Right cardiac atrium (tissue), 5 donors: ENCODE data around the gene DHRSX. TPM values are rescaled to one million over a fixed set of nuclear protein-coding genes. Genes with fewer than 3 reads are reported as not detected.
"Not testable (repeated sequence)": the region's sequence is repeated elsewhere in the genome, so short reads cannot be mapped to it uniquely, and the experiment has no call there.

Experiments
- ATAC-seq, 2 donors: fragments of 200-7000 bp; cut with Tn5 transposase; one replicate each; pipeline versions ENCODE4 v1.8.0 to v1.9.1; 2020; ENCODE audit warnings: moderate library complexity in 2 of 2, mild to moderate bottlenecking in 1 of 2
- DNase-seq, 3 donors: peaks; one replicate each; pipeline ENCODE4 v3.0.0-alpha.2; 2020
- H3K27ac ChIP-seq: one replicate; pipeline ENCODE4 v1.5.1; 2013; ENCODE audit warnings: mild to moderate bottlenecking, low read length, control low read depth, moderate library complexity
- H3K27me3 ChIP-seq: one replicate; pipeline ENCODE4 v1.6.1; 2013; ENCODE audit not compliant: control insufficient read depth, insufficient read depth
- H3K4me1 ChIP-seq: one replicate; pipeline ENCODE4 v1.6.1; 2013; ENCODE audit warnings: low read length; ENCODE audit not compliant: control insufficient read depth, insufficient read depth
- H3K4me3 ChIP-seq: one replicate; pipeline ENCODE4 v1.5.1; 2013; ENCODE audit warnings: low read length, control low read depth
- H3K9me3 ChIP-seq: one replicate; pipeline ENCODE4 v1.6.1; 2013; ENCODE audit warnings: low read length; ENCODE audit not compliant: control insufficient read depth
- WGBS: extraction: QIAGEN DNeasy Blood & Tissue Kit; methylation state at CpG from one replicate; pipeline ENCODE4 v1.1.7; 2013; 5-methylcytosine and 5-hydroxymethylcytosine counted together
- intact Hi-C, 4 donors: fragments of 100-400 bp; cut with DNase I; formaldehyde crosslinking; loops; one replicate each; pipeline versions ENCODE4 v1.11.0 to v1.14.0; 2022 to 2023
- polyA plus RNA-seq: library from polyadenylated mRNA; stranded (reverse); fragments of 200-250 nt; gene quantifications from one replicate; pipeline ENCODE4 v1.2.3, GENCODE V29; 2013
- total RNA-seq, 4 donors: library from RNA; stranded (reverse); fragmentation: NEBNext Ultra II Directional; extraction: Animal tissue kit (Norgen Biotek cat#: 25700); gene quantifications; one replicate each; pipeline ENCODE4 v1.2.1, GENCODE V29; 2021
- donor health status: healthy with polysubstance abuse.
- donor health status: DM: no; HTN: yes; CAD: no.
- donor health status: DM: no; HTN: no; CAD: no.
- donor health status: DM: no; HTN: yes; CAD: no; lungs with severe emphysema.
- donor health status: DM: yes; HTN: yes; CAD: no.

Gene DHRSX
- total and polyA plus RNA-seq, 5 donors = 22.2 to 43.7 (median 30.1) TPM

GRCh38 chrX:2471126-2471525 is 29.6 kb downstream of the DHRSX start:
- peak in 1 of 3 donors; percentile 30 for DNase-seq
- ATAC-seq, H3K27ac ChIP-seq, H3K27me3 ChIP-seq, H3K4me3 ChIP-seq, H3K4me1 ChIP-seq, H3K9me3 ChIP-seq, intact Hi-C loops: not testable (repeated sequence)
- WGBS = 97% methylated on average over 10 of the region's 10 CpGs

DNA sequence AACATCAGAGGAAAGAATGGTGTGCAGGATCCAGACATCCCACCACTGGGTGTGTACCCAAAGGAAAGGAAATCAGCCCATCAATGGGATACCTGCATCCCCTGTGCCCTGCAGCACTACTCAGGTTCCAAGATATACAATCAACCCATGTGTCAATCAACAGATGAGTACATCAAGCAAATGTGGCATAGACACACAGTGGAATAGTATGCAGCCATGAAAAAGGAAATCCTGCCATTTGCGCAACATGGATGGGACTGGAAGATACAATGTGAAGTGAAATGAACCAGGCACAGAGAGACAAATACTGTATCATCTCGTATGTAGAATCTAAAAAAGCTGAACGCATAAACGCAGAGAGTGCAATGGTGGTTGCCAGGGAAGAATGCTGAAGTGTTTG is 30.9 kb downstream of the DHRSX start:
- H3K9me3 ChIP-seq, H3K27ac ChIP-seq, DNase-seq, H3K4me1 ChIP-seq, ATAC-seq, intact Hi-C loops, H3K27me3 ChIP-seq, H3K4me3 ChIP-seq: not testable (repeated sequence)
- WGBS = 84% methylated on average over 4 of the region's 4 CpGs

- no peak overlapping the region for H3K27ac ChIP-seq
- intact Hi-C loops = no loop called here
- H3K4me1 ChIP-seq = no peaks in the 10 kb centered on the region
- no peaks in the 10 kb centered on the region for H3K27me3 ChIP-seq
- no peaks in the 10 kb centered on the region for H3K9me3 ChIP-seq
- WGBS = 94% methylated on average over 22 of the region's 22 CpGs
- ATAC-seq (no peak), DNase-seq (no peak)
- H3K4me3 ChIP-seq = no peak overlapping the region
Observed at GRCh38 chrX:2469196-2469685, 31.5 kb downstream of the DHRSX start.

- WGBS = 88% methylated on average over 32 of the region's 32 CpGs
- no peaks in the 10 kb centered on the region for H3K27me3 ChIP-seq
Observed at GRCh38 chrX:2468261-2469195, 32.2 kb downstream of the DHRSX start.

DNA sequence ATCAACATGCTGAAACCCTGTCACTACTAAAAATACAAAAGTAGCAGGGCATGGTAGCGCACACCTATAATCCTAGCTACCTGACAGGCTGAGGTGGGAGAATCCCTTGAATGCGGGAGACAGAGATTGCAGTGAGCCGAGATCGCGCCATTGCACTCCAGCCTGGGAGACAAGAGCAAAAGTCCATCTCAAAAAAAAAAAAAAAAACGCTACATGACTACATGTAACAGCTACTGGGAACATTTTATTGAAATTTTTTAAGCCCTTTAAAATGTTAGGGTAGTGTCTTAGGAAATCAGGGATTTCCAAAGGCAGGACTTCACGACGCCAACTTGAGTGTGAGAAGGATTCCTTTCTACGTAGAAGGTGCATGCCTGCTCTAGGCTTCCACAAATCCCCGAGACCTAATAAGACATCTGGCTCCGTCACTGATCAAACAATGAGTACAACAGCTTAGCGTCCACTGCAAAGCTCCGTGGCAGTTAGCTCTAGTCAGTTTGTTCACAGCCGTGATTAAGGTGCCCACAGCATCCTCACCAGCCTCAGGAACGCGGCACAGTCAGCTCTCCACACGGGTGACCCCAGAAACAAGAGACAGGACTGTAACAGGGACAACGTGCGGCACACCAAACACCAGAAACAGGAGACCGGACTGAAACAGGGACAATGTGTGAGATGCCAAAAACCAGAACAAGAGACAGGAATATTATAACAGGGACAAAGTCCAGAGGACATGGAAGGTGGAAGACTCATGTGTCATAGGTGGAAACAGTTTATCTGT is 33.7 kb downstream of the DHRSX start:
- Histone ChIP-seq H3K4me1 (no peaks in the 10 kb centered on the region), H3K9me3 (no peaks in the 10 kb centered on the region), H3K27ac (no peak overlapping the region), H3K27me3 (no peaks in the 10 kb centered on the region), H3K4me3 (no peak overlapping the region)
- no peak for ATAC-seq
- no peak for DNase-seq
- intact Hi-C loops = no loop called here
- WGBS = 86% methylated on average over 20 of the region's 20 CpGs

More at GRCh38 chrX:2468261-2469195, 32.2 kb downstream of the DHRSX start:
- DNase-seq (peak in 1 of 3 donors; percentile 20), ATAC-seq (no peak)
- H3K9me3 ChIP-seq = no peaks in the 10 kb centered on the region
- intact Hi-C loops = no loop called here
- H3K4me3 ChIP-seq = no peak overlapping the region
- H3K27ac ChIP-seq = no peak overlapping the region
- no peaks in the 10 kb centered on the region for H3K4me1 ChIP-seq

- peak in 1 of 3 donors; percentile 8 for DNase-seq
- Histone ChIP-seq H3K27me3 (no peaks in the 10 kb centered on the region), H3K27ac (no peak overlapping the region), H3K9me3 (no peaks in the 10 kb centered on the region), H3K4me1 (no peaks in the 10 kb centered on the region), H3K4me3 (no peak overlapping the region)
- intact Hi-C loops = no loop called here
- WGBS = 87% methylated on average over 15 of the region's 15 CpGs
- ATAC-seq = no peak
Observed at GRCh38 chrX:2464677-2465166, 36.1 kb downstream of the DHRSX start.

DNA sequence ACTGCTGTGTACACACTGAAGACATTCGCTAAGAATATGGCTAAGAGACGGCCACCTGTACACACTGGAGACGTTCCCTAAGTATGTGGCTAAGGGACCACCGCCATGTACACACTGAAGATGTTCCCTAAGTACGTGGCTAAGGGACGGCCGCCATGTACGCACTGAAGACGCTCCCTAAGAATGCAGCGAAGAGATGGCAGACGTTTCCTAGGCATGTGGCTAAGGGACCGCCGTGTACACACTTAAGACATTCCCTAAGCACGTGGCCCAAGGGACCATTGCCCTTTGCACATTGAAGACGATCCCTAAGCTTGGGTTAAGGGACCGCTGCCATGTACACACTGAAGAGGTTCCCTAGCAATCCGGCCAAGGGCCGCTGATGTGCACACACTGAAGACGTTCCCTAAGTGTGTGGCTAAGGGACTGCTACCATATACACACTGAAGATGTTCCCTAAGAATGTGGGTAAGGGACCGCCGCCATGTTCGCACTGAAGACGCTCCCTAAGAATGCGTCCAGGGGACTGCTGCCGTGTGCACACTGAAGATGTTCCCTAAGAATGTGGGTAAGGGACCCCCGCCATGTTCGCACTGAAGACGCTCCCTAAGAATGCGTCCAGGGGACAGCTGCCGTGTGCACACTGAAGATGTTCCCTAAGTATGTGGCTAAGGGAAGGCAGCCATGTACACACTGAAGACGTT is 36.7 kb downstream of the DHRSX start:
- intact Hi-C loops = no loop called here
- 87% methylated on average over 31 of the region's 31 CpGs for WGBS
- H3K9me3 ChIP-seq = no peaks in the 10 kb centered on the region
- no peaks in the 10 kb centered on the region for H3K4me1 ChIP-seq
- H3K27ac ChIP-seq = no peak overlapping the region
- H3K4me3 ChIP-seq = no peak overlapping the region
- no peaks in the 10 kb centered on the region for H3K27me3 ChIP-seq
- ATAC-seq (peak in 1 of 2 donors; percentile 49), DNase-seq (no peak)

GRCh38 chrX:2463481-2463880 is 37.3 kb downstream of the DHRSX start:
- WGBS = 50% methylated on average over 10 of the region's 10 CpGs
- intact Hi-C loops, ATAC-seq, DNase-seq, H3K27ac ChIP-seq, H3K4me1 ChIP-seq, H3K4me3 ChIP-seq, H3K9me3 ChIP-seq, H3K27me3 ChIP-seq: not testable (repeated sequence)

DNA sequence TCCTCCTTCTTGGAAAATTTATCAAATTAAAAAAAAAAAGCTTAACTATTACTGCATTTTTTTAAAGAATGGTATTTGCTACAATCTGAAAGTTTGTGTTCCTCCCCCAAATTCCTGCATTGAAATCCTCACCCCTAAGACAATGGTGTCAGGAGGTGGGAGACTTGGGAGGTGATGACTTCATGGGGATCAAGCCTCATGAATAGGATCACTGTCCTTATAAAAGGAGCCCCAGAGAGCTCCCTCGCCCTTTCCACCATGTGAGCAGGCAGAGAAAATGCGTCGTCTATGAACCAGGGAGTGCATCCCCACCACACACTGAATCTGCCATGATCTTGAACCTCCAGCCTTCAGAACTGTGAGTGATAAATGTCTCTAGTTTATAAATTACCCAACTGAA is 38.0 kb downstream of the DHRSX start:
- Histone ChIP-seq H3K4me3 (no peak overlapping the region), H3K27ac (no peak overlapping the region), H3K4me1 (no peaks in the 10 kb centered on the region), H3K27me3 (no peaks in the 10 kb centered on the region), H3K9me3 (no peaks in the 10 kb centered on the region)
- intact Hi-C loops = no loop called here
- DNase-seq = no peak
- WGBS = 75% methylated on average over 3 of the region's 3 CpGs
- no peak for ATAC-seq

GRCh38 chrX:2462074-2462473 is 38.7 kb downstream of the DHRSX start:
- no peak for DNase-seq
- intact Hi-C loops = no loop called here
- Histone ChIP-seq H3K27me3 (no peaks in the 10 kb centered on the region), H3K4me1 (no peaks in the 10 kb centered on the region), H3K9me3 (no peaks in the 10 kb centered on the region), H3K27ac (no peak overlapping the region), H3K4me3 (no peak overlapping the region)
- 44% methylated on average over 5 of the region's 5 CpGs for WGBS
- no peak for ATAC-seq
